Tibial artery (tissue), 4 donors: Measurements from ENCODE around the gene TTC4.

Experiments
- DNase-seq, 2 donors: peaks; one replicate each; pipeline ENCODE4 v3.0.0-alpha.2; 2019
- H3K27ac ChIP-seq, 2 donors: fragments of 200-600 bp; sonication (generic) in 1 of 2; 1 replicate in 1 of 2; 2 replicates in 1 of 2; pipeline ENCODE4 v1.5.1; 2018 to 2019; ENCODE audit warnings: mild to moderate bottlenecking in 1 of 2
- H3K27me3 ChIP-seq, 2 donors: fragments of 200-600 bp; sonication (generic) in 1 of 2; one replicate each; pipeline versions ENCODE4 v1.5.1 to v1.6.0; 2016 to 2019
- H3K36me3 ChIP-seq, 3 donors: fragments of 200-600 bp; sonication (generic) in 2 of 3; one replicate each; pipeline ENCODE4 v1.5.1; 2016 to 2019; ENCODE audit warnings: mild to moderate bottlenecking in 2 of 3
- H3K4me1 ChIP-seq, 4 donors: fragments of 200-600 bp; sonication (generic) in 2 of 4; 1 replicate in 3 of 4; 2 replicates in 1 of 4; pipeline ENCODE4 v1.5.1; 2016 to 2019
- H3K4me3 ChIP-seq, 2 donors: fragments of 200-600 bp; sonication (generic) in 1 of 2; 1 replicate in 1 of 2; 2 replicates in 1 of 2; pipeline ENCODE4 v1.5.1; 2018 to 2019; ENCODE audit warnings: mild to moderate bottlenecking in 2 of 2
- H3K9me3 ChIP-seq, 3 donors: fragments of 200-600 bp; sonication (generic) in 1 of 3; one replicate each; pipeline ENCODE4 v1.5.1; 2016 to 2019
- intact Hi-C: fragments of 100-400 bp; cut with DNase I; formaldehyde crosslinking; loops from one replicate; pipeline ENCODE4 v1.15.0; 2023; ENCODE audit warnings: low total_unique reads
- TF ChIP-seq, protein P1 (sequence below), 2 experiments: fragments of 200-600 bp in 1 of 2; fragments of 450-650 bp in 1 of 2; IDR thresholded peaks; one replicate each; pipeline ENCODE4 v1.5.1; 2017 to 2019; ENCODE audit warnings: antibody characterized with exemption in 2 of 2, mild to moderate bottlenecking in 1 of 2, moderate library complexity in 1 of 2

The TTC4 gene, protein sequence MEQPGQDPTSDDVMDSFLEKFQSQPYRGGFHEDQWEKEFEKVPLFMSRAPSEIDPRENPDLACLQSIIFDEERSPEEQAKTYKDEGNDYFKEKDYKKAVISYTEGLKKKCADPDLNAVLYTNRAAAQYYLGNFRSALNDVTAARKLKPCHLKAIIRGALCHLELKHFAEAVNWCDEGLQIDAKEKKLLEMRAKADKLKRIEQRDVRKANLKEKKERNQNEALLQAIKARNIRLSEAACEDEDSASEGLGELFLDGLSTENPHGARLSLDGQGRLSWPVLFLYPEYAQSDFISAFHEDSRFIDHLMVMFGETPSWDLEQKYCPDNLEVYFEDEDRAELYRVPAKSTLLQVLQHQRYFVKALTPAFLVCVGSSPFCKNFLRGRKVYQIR

GRCh38 chr1:54715493-54716298 is at the start of gene TTC4:
Gene TTC4, plus strand, starts transcription at chr1:54715861. Its CDS starts 48 bp downstream, at chr1:54715909.
- H3K27ac ChIP-seq, result peak within 1 kb of the TSS; percentile 81 to 84
- DNase-seq, result peak; percentile 78 to 89
- H3K4me3 ChIP-seq, result peak within 1 kb of the TSS; percentile 70 to 76
- H3K36me3 ChIP-seq, result peaks cover 0 to 25% (median 10%) of the 10 kb centered on the region in 3 donors
- H3K27me3 ChIP-seq, result no peaks in the 10 kb centered on the region
- TF ChIP-seq, protein P1, sequence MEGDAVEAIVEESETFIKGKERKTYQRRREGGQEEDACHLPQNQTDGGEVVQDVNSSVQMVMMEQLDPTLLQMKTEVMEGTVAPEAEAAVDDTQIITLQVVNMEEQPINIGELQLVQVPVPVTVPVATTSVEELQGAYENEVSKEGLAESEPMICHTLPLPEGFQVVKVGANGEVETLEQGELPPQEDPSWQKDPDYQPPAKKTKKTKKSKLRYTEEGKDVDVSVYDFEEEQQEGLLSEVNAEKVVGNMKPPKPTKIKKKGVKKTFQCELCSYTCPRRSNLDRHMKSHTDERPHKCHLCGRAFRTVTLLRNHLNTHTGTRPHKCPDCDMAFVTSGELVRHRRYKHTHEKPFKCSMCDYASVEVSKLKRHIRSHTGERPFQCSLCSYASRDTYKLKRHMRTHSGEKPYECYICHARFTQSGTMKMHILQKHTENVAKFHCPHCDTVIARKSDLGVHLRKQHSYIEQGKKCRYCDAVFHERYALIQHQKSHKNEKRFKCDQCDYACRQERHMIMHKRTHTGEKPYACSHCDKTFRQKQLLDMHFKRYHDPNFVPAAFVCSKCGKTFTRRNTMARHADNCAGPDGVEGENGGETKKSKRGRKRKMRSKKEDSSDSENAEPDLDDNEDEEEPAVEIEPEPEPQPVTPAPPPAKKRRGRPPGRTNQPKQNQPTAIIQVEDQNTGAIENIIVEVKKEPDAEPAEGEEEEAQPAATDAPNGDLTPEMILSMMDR (IDR thresholded peaks at IDR 0.05), result peak in 1 of 2 experiments; percentile 6
- intact Hi-C loops, result no loop called here
- H3K9me3 ChIP-seq, result no peaks in the 10 kb centered on the region
- peaks cover 0 to 18% (median 8%) of the 10 kb centered on the region in 4 donors for H3K4me1 ChIP-seq

DNA sequence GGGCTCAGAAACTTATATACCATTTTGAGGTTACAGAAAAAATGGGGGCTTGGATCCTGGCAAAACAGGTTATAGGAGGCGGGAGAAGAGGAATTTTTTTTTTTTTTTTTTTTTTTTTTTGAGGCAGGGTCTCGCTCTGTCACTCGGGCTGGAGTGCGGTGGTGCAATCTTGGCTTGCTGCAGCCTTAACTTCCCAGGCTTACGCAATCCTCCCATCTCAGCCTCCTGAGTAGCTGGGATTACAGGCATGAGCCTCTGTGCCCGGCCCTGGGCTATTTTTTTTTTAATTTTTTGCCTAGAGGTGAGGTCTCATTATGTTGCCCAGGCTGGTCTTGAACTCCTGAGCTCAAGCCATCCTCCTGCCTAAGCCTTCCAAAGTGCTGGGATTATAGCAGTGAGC is 49.3 kb upstream of the TTC4 start:
- Histone ChIP-seq H3K27me3 (no peaks in the 10 kb centered on the region), H3K27ac (no peak overlapping the region), H3K9me3 (no peaks in the 10 kb centered on the region), H3K36me3 (peaks cover 11 to 12% (median 12%) of the 10 kb centered on the region in 3 donors), H3K4me1 (no peaks in the 10 kb centered on the region), H3K4me3 (no peak overlapping the region)
- TF ChIP-seq, protein P1 (IDR thresholded peaks at IDR 0.05), result no peak
- DNase-seq, result no peak
- intact Hi-C loops, result no loop called here

GRCh38 chr1:54667797-54668196 is 47.9 kb upstream of the TTC4 start:
- H3K36me3 ChIP-seq, result peaks cover 11 to 12% (median 12%) of the 10 kb centered on the region in 3 donors
- DNase-seq, result no peak
- no peak overlapping the region for H3K27ac ChIP-seq
- H3K27me3 ChIP-seq, result no peaks in the 10 kb centered on the region
- H3K4me1 ChIP-seq, result no peaks in the 10 kb centered on the region
- TF ChIP-seq, protein P1 (IDR thresholded peaks at IDR 0.05), result no peak
- no peak overlapping the region for H3K4me3 ChIP-seq
- no peaks in the 10 kb centered on the region for H3K9me3 ChIP-seq
- intact Hi-C loops, result no loop called here

- intact Hi-C loops, result no loop called here
- TF ChIP-seq, protein P1 (IDR thresholded peaks at IDR 0.05), result no peak
- Histone ChIP-seq H3K4me3 (no peak overlapping the region), H3K27ac (no peak overlapping the region), H3K36me3 (peaks cover 12 to 14% (median 13%) of the 10 kb centered on the region in 3 donors), H3K9me3 (peaks cover 0 to 2% (median 0%) of the 10 kb centered on the region in 3 donors), H3K4me1 (no peaks in the 10 kb centered on the region), H3K27me3 (no peaks in the 10 kb centered on the region)
- no peak for DNase-seq
These were observed 47.1 kb upstream of the TTC4 start for GRCh38 chr1:54668567-54668966.

DNA sequence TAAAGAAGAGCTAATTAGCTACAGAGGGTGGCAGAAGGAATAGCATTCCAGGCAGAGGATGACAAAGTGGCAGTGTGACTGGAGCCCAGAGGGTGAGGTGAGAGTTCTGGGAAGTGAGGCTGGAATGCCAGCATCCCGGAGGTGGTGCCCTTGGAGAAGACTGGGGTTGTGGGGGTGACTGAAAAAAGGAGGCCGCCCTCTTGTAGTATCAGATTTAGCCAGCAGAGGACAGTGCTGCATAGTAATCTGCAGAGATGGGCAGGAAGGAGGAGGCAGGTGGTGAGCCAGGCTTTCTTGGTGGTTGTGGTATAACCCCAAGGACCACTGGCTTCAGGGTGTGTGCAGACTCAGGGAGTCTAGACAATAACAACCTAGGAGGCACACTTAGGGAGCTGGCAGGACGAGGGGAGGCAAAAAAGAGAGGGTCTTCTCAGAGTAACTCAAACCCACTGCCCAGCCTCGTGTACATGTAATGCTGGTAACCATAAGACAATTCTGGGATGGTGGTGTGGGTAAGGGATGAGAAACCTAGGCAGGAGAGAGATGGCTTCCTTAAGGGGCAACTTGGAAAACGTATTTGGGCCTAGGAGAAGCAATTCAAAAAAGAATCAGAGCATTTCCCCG is 43.6 kb upstream of the TTC4 start:
- no peak overlapping the region for H3K27ac ChIP-seq
- H3K27me3 ChIP-seq, result no peaks in the 10 kb centered on the region
- intact Hi-C loops, result no loop called here
- peaks cover 0 to 3% (median 0%) of the 10 kb centered on the region in 3 donors for H3K9me3 ChIP-seq
- H3K36me3 ChIP-seq, result peaks cover 0 to 16% (median 6%) of the 10 kb centered on the region in 3 donors
- no peak overlapping the region for H3K4me3 ChIP-seq
- TF ChIP-seq, protein P1 (IDR thresholded peaks at IDR 0.05), result peak; percentile 32 to 49
- H3K4me1 ChIP-seq, result no peaks in the 10 kb centered on the region
- DNase-seq, result no peak
